K562 (cell line): ENCODE results near the gene TMEM132C.

ENCODE experiments used
- BHLHE40 ChIP-seq: IDR thresholded peaks from 2 replicates; pipeline ENCODE4 v1.6.1; 2011; ENCODE audit warnings: low read length, improper control_type of control experiment
- KLF10 ChIP-seq: fragments of 250-450 bp; sonication (Bioruptor Pico); IDR thresholded peaks from 2 replicates; pipeline ENCODE4 v1.6.1; 2021; ENCODE audit warnings: matching md5 sums
- KLF16 ChIP-seq: IDR thresholded peaks from 2 replicates; pipeline ENCODE4 v1.6.1; 2016; ENCODE audit warnings: antibody characterized with exemption
- MAX ChIP-seq: sonication (generic); formaldehyde crosslinking; IDR thresholded peaks from 2 replicates; pipeline ENCODE4 v1.9.0; 2022; ENCODE audit warnings: mild to moderate bottlenecking, missing genetic modification reagents
- MITF ChIP-seq: IDR thresholded peaks from 2 replicates; pipeline ENCODE4 v1.6.1; 2014; ENCODE audit warnings: antibody characterized with exemption
- NFIC ChIP-seq: fragments of 450-650 bp; IDR thresholded peaks from 2 replicates; pipeline ENCODE4 v1.6.1; 2017; ENCODE audit warnings: mild to moderate bottlenecking, inconsistent platforms
- USF2 ChIP-seq: sonication (generic); formaldehyde crosslinking; IDR thresholded peaks from 2 replicates; pipeline ENCODE4 v1.5.0; 2020; ENCODE audit warnings: missing genetic modification reagents

- TF ChIP-seq KLF10 (CRISPR knock-in tag) = no peak
- TF ChIP-seq NFIC = no peak
- no peak for TF ChIP-seq KLF16
- TF ChIP-seq MAX (CRISPR knock-in tag) = no peak
- TF ChIP-seq USF2 (CRISPR knock-in tag) = no peak
- TF ChIP-seq MITF = no peak
- TF ChIP-seq BHLHE40 = no peak
Measured at GRCh38 chr12:128643155-128643554, 376.2 kb downstream of the TMEM132C start.
